GM21528 (cell line): Measurements from ENCODE around the gene MAPK8IP2.

Experiments
- ATAC-seq: cut with Tn5 transposase; IDR thresholded peaks from one replicate; pipeline ENCODE4 v1.9.1; 2021; ENCODE audit warnings: mild to moderate bottlenecking, moderate library complexity; ENCODE audit not compliant: unreplicated experiment, low FRiP score

MAPK8IP2 gene

GRCh38 chr22:50574383-50574755, 26.2 kb upstream of the MAPK8IP2 start:
- ATAC-seq: no peak

GRCh38 chr22:50575426-50575941, 25.1 kb upstream of the MAPK8IP2 start:
- ATAC-seq: no peak

DNA sequence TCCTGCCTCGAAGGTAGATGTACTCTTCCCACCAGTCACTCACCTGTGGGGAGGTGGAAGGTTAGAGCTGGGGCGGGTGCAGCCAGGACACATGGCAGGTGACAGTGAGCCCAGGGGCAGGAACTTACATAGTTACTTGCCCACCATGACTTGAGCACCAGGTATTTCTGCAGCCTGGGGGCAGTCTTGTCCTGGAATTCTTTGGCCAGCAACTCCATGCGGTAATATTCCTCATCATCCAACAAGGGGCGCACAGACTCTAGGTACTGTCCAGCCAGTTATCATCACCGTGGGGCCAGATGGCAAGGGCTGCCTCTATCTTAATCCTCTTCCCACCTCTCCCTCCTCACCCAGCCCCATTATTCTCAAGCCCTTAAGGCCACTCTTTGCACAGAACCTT, 24.5 kb upstream of the MAPK8IP2 start:
- ATAC-seq: no peak

- ATAC-seq: no peak
These were observed 23.5 kb upstream of the MAPK8IP2 start for GRCh38 chr22:50576806-50577696.

- no peak for ATAC-seq
These were observed 23.0 kb upstream of the MAPK8IP2 start for GRCh38 chr22:50577697-50577986.

GRCh38 chr22:50577987-50578775, 22.4 kb upstream of the MAPK8IP2 start, which contains the start of gene CPT1B:
Gene CPT1B (minus strand): TSS chr22:50578427. CDS start chr22:50577915, 512 bp downstream.
- ATAC-seq: no peak

GRCh38 chr22:50578776-50579310, 21.8 kb upstream of the MAPK8IP2 start:
- ATAC-seq: no peak

GRCh38 chr22:50579752-50580151, 20.8 kb upstream of the MAPK8IP2 start:
- no peak for ATAC-seq

- ATAC-seq: no peak
These were observed 19.3 kb upstream of the MAPK8IP2 start for GRCh38 chr22:50581031-50581949.

- peak; percentile 5 for ATAC-seq
These were observed 18.6 kb upstream of the MAPK8IP2 start for GRCh38 chr22:50581950-50582492.

DNA sequence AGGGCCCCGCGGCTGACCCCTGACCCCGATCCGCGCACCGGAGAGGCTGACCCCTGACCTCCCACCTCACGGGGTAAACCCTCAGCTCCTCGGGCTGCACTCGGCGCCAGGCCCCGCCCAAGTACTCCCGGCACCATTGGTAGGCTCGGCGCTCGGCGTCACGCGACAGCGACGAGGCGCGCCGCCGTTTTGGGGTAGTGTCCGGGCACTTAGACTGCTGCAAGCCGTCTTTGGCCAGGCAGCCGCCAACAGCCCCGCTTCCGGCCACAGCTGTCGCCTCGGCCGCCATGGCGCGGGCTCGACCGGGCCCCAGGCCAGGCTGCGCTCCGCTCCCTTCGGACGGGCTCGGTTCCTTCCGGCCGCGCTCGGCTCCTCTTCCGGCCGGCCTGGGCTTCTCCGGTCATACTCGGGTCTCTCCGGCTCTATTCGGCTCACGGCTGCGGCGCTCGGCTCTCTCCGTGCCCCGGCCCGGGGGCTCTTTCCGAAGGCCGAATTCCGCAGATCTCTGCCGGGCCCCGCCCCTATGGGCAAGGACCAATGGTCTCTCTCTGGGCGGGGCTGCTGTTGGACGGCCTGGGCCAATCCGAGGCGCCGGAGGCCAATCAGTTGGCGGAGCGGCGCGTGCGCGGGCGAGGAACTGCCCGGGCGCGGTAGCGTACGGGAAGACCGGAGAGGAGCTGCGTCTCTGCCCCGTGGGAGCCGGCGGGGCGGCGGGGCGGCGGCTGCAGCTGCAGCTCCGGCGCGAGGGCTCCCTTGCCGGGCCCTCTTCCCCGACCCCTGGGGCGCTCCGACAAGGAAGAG, 17.9 kb upstream of the MAPK8IP2 start, which contains the start of gene CHKB:
Gene CHKB, minus strand, starts transcription at position 357 of the 801 bp plus-strand sequence. Its CDS starts 68 bp downstream, at position 289.
- ATAC-seq: peak; percentile 84

GRCh38 chr22:50583294-50583861, 17.2 kb upstream of the MAPK8IP2 start:
- ATAC-seq: peak; percentile 37

DNA sequence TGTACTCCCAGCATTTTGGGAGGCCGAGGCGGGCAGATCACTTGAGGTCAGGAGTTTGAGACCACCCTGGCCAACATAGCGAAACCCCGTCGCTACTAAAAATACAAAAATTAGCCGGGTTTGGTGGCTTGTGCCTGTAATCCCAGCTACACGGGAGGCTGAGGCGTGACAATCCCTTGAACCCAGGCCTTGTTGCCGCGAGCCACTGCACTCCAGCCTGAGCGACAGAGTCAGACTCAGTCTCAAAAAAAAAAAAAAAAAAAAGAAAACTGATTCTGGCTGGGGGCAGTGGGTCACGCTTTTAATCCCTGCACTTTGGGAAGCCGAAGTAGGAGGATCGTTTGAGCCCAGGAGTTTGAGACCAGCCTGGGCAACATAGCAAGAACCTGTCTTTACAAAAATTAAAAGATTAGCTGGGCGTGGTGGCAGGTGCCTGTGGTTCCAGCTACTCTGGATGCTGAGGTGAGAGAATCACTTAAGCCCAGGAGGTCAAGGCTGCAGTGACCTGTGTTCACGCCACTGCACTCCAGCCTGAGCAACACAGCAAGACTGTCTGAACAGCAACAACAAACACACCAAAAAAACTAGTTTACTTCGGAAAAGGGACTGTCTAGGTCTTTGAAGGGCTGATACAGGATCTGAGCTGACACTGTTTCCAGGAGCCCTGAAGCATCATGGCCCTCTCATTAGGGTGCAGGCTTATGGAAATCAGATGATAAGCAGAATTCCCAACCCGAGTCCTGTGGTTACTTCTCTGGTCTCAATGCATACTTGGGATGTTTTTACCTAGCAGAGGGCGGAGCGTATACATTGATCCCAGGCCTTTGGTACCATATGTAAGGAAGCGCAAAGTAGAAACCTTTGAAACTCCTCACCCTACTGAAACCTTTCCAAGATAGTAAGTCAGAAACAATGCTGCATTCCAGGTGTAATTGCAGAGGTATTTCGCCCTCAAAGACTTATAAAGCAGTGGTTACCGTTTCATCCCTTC, 16.2 kb upstream of the MAPK8IP2 start:
- ATAC-seq: no peak

- ATAC-seq: no peak
These were observed 15.4 kb upstream of the MAPK8IP2 start for GRCh38 chr22:50585238-50585637.

DNA sequence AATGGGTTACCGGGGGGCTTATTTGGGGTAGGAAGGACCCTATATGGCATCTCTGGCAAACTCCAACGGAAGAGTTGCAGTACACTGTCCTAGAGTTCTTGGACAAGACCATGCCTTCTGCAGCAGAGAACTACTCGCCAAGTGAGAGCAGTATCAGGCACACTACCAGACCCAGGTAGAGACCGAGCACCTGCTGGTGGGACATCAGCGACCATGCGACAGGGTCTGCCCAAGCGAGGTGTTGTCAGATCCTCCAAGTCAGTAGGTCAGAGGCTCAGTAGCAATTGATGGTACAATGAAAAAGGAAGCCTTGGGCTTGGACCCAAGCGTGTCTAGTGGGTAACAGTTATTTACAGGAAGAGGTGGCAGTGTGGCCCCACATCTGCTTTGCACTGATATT, 14.8 kb upstream of the MAPK8IP2 start:
- ATAC-seq: no peak

- no peak for ATAC-seq
These were observed 14.2 kb upstream of the MAPK8IP2 start for GRCh38 chr22:50586416-50586815.

DNA sequence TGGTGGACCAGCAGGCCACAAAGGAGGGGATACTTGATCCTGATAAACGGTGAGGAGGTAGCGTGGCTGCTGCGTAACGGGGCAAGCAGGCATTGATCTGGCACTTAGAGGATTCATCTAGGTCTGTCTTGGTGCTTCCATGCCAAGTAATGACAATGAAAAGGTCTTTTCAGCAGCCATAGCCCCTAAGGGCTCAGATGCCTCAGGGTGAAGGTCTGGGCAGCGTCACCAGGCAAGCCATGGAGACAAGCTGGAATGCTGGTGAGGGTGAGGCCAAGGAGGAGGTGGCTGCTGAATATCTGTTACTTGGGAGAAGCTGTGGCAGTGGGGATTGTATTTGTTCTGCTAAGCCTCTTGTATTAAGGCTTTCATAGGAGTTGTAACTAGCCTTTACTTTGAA, 13.2 kb upstream of the MAPK8IP2 start:
- no peak for ATAC-seq
